GM12878 (cell line): ENCODE results near the gene DPYSL4. TPM values are rescaled to one million over a fixed set of nuclear protein-coding genes. Genes with fewer than 3 reads are reported as not detected.

Source experiments
- ATAC-seq: fragments of 200-7000 bp; cut with Tn5 transposase; 3 replicates; pipeline ENCODE4 v1.9.1; 2020; ENCODE audit warnings: mild to moderate bottlenecking, moderate library complexity
- BruUV-seq: library from RNA; stranded (reverse); fragments of 400-500 nt; replicated peaks from 2 replicates; lab custom pipeline; 2021; lab: Mats Ljungman, UMichigan
- CTCF ChIA-PET: fragments of 300-600 bp; sonication (Branson Sonifier 250); formaldehyde crosslinking; extraction: SDS; loops from one replicate; lab custom pipeline; 2021; ENCODE audit warnings: inconsistent platforms; lab: Yijun Ruan, JAX
- POLR2A ChIA-PET: fragments of 350-600 bp; formaldehyde crosslinking; extraction: SDS; loops from one replicate; lab custom pipeline; 2021; ENCODE audit warnings: inconsistent platforms; lab: Charles Lee
- RAD21 ChIA-PET: fragments of 300-600 bp; sonication (Branson Sonifier 250); formaldehyde crosslinking; loops from one replicate; lab custom pipeline; 2023; ENCODE audit warnings: antibody characterized with exemption; ENCODE audit not compliant: unreplicated experiment; lab: Charles Lee
- SMC1A ChIA-PET: fragments of 300-600 bp; sonication (Branson Sonifier 250); formaldehyde crosslinking; loops from one replicate; lab custom pipeline; 2023; ENCODE audit not compliant: unreplicated experiment, uncharacterized antibody; lab: Charles Lee
- DNase-seq: peaks from one replicate; pipeline ENCODE4 v3.0.0-alpha.2; 2011; ENCODE audit warnings: low read depth, low spot score
- FAIRE-seq: peaks from 3 replicates; lab custom pipeline; 2011; peaks lifted over from hg19 to GRCh38; lab: Jason Lieb, UNC
- H2AFZ ChIP-seq: 2 replicates; pipeline ENCODE4 v1.6.0; 2011; ENCODE audit warnings: low read depth, low read length, control low read depth; ENCODE audit not compliant: control insufficient read depth
- H3K27ac ChIP-seq: 2 replicates; pipeline ENCODE4 v1.5.1; 2011; ENCODE audit warnings: control low read depth; ENCODE audit not compliant: control insufficient read depth, insufficient read depth
- H3K27me3 ChIP-seq, 2 experiments: replicated peaks in 1 of 2; 2 replicates each; pipeline versions ENCODE4 v1.6.0 to v1.6.1; 2011; ENCODE audit warnings: low read length in 1 of 2; ENCODE audit not compliant: control insufficient read depth in 2 of 2, insufficient read depth in 2 of 2
- H3K36me3 ChIP-seq, 2 experiments: 2 replicates each; pipeline ENCODE4 v1.5.1; 2011; ENCODE audit warnings: low read length in 1 of 2; ENCODE audit not compliant: control insufficient read depth in 2 of 2, insufficient read depth in 2 of 2
- H3K4me1 ChIP-seq: 2 replicates; pipeline ENCODE4 v1.6.1; 2011; ENCODE audit warnings: mild to moderate bottlenecking, low read length, moderate library complexity, mixed read lengths; ENCODE audit not compliant: control insufficient read depth, insufficient read depth
- H3K4me2 ChIP-seq: 2 replicates; pipeline ENCODE4 v1.6.0; 2011; ENCODE audit warnings: control low read depth; ENCODE audit not compliant: control insufficient read depth, insufficient read depth
- H3K4me3 ChIP-seq: fragments of 200-600 bp; sonication (generic); 2 replicates; pipeline ENCODE4 v1.5.1; 2016
- H3K79me2 ChIP-seq: 2 replicates; pipeline ENCODE4 v1.6.0; 2011; ENCODE audit warnings: low read length; ENCODE audit not compliant: control insufficient read depth, insufficient read depth
- H3K9ac ChIP-seq: 2 replicates; pipeline ENCODE4 v1.8.0; 2011; ENCODE audit warnings: low read length, control low read depth, mixed read lengths; ENCODE audit not compliant: control insufficient read depth, insufficient read depth
- H3K9me3 ChIP-seq: replicated peaks from 3 replicates; pipeline ENCODE4 v1.5.1; 2011; ENCODE audit warnings: mild to moderate bottlenecking, low read length; ENCODE audit not compliant: control insufficient read depth, insufficient read depth
- H4K20me1 ChIP-seq: 2 replicates; pipeline ENCODE4 v1.6.0; 2011; ENCODE audit not compliant: control insufficient read depth, insufficient read depth
- CBX3 ChIP-seq: fragments of 200-600 bp; sonication (generic); IDR thresholded peaks from 2 replicates; pipeline ENCODE4 v1.6.1; 2016; ENCODE audit warnings: low read depth, borderline replicate concordance
- MYC ChIP-seq: IDR thresholded peaks from 2 replicates; pipeline ENCODE4 v1.6.1; 2011; ENCODE audit warnings: mild to moderate bottlenecking, low read length, moderate library complexity, inconsistent platforms; ENCODE audit not compliant: insufficient read depth, insufficient replicate concordance, insufficient read length, severe bottlenecking
- NR2F1 ChIP-seq: fragments of 450-650 bp; conservative IDR thresholded peaks from 2 replicates; pipeline ENCODE4 v1.6.1; 2017; ENCODE audit warnings: mild to moderate bottlenecking
- PAX5 ChIP-seq: IDR thresholded peaks from 2 replicates; pipeline ENCODE4 v1.6.1; 2011; ENCODE audit warnings: low read depth, low read length, borderline replicate concordance
- RAD21 ChIP-seq: IDR thresholded peaks from 2 replicates; pipeline ENCODE4 v1.6.1; 2011; ENCODE audit warnings: mild to moderate bottlenecking, low read depth, low read length, moderate library complexity; ENCODE audit not compliant: insufficient read depth
- SMARCA5 ChIP-seq: fragments of 450-650 bp; IDR thresholded peaks from 2 replicates; pipeline ENCODE4 v1.6.1; 2017; ENCODE audit warnings: mild to moderate bottlenecking
- WRNIP1 ChIP-seq: IDR thresholded peaks from 2 replicates; pipeline ENCODE4 v1.6.1; 2011; ENCODE audit warnings: low read depth, low read length, improper control_type of control experiment, borderline replicate concordance
- ZBTB4 ChIP-seq: fragments of 450-650 bp; formaldehyde crosslinking; IDR thresholded peaks from 2 replicates; pipeline ENCODE4 v1.4.0; 2022; ENCODE audit warnings: mild to moderate bottlenecking, moderate library complexity
- ZNF24 ChIP-seq: fragments of 450-650 bp; IDR thresholded peaks from 2 replicates; pipeline ENCODE4 v1.6.1; 2017; ENCODE audit warnings: antibody characterized with exemption, mild to moderate bottlenecking
- WGBS: methylation state at CpG from one replicate; pipeline ENCODE4 v1.1.6; 2016; ENCODE audit warnings: low lambda C conversion rate; ENCODE audit not compliant: insufficient replicate concordance, insufficient coverage; ENCODE audit errors: missing lambda C conversion rate; 5-methylcytosine and 5-hydroxymethylcytosine counted together
- in situ Hi-C: fragments of 300-500 bp; cut with MboI; formaldehyde crosslinking; loops from 9 replicates; pipeline ENCODE4 v1.14.3; 2018; ENCODE audit warnings: mixed read lengths
- intact Hi-C: fragments of 100-400 bp; cut with micrococcal nuclease; formaldehyde crosslinking; loops from one replicate; pipeline ENCODE4 v1.14.2; 2022; ENCODE audit not compliant: unreplicated experiment
- polyA plus RNA-seq, 11 experiments: library from polyadenylated mRNA; depleted of rRNA in 4 of 11; unstranded in 6 of 11; stranded (reverse) in 5 of 11; fragments of >200 nt; fragmentation: Nextera tagmentation in 4 of 11; fragmentation: Illumina TruSeq in 1 of 11; extraction: Ambion mirVana in 4 of 11; extraction: Trizol in 1 of 11; gene quantifications; 1 replicate in 1 of 11; 2 replicates in 10 of 11; pipeline versions ENCODE4 v1.2.1 to v1.2.3, GENCODE V29; 2011 to 2016; ENCODE audit warnings: inconsistent platforms in 2 of 11, missing spikeins in 2 of 11, low read depth in 1 of 11
- total RNA-seq, 4 experiments: library from RNA; depleted of rRNA in 3 of 4; stranded (reverse); fragments of >200 nt in 3 of 4; fragmentation: Illumina TruSeq in 1 of 4; extraction: Trizol in 1 of 4; gene quantifications; 2 replicates each; pipeline versions ENCODE4 v1.2.1 to v1.2.3, GENCODE V29; 2013 to 2021

DPYSL4 gene
- total and polyA plus RNA-seq, 10 of the 15 experiments (the other 5 are each of a cell fraction or from before 2014, with no cell fraction given): 0.10 to 0.21 TPM; not detected in 8

DNA sequence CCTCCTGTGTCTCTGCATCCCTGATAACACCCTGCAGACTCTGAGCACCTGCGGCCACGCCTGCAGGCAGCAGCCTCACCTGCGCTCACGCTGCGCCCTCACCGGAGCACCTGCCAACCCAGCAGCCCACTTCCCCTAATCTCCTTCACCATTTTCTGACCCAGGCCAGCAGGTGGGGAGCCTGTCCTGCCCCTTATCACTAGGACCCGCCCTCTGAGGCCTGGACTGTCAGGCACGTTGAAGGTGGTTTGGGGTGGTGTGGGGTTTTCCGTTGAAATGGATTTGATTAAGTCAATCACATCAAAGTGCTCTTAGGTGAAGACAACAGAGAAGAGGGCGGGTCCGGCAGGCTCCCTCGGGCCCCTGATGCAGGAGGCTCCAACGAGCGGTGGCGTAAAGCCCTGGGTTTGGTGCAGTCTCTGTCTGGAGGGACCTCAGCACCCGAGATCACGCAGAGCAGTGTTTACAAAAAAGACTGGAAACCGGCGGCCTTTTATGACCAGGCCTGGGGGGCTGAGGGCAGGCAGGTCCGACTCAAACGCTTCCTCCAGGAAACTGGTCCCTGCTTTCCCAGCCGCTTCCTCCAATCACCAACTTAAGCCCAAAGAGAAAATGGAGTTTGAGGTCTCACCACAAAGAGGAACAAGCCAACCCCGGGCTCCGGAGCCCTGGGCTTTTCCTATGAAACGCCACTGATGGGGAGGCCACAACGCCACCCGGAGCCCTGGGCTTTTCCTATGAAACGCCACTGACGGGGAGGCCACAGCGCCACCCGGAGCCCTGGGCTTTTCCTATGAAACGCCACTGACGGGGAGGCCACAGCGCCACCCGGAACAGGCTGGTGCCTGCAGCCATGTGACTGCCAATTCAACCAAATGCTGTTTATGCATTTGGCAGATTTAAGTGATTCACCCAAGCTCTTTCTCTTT, 45.5 kb downstream of the DPYSL4 start:
- intact Hi-C loops: no loop called here
- H3K9ac ChIP-seq: no peak overlapping the region
- no peak for DNase-seq
- RAD21 ChIA-PET: no interaction called here
- H3K79me2 ChIP-seq: no peaks in the 10 kb centered on the region
- no TSS peak for BruUV-seq
- H2AFZ ChIP-seq: no peak overlapping the region
- H3K4me2 ChIP-seq: peak overlapping the region; percentile 13; the same call in 1 of the 2 replicates
- H4K20me1 ChIP-seq: no peaks in the 10 kb centered on the region
- H3K36me3 ChIP-seq: no peaks in the 10 kb centered on the region
- no peak for TF ChIP-seq NR2F1
- ATAC-seq: no peak
- no peak overlapping the region for H3K4me3 ChIP-seq
- no peak for FAIRE-seq
- no peaks in the 10 kb centered on the region; the same call in 1 of the 2 replicates for H3K4me1 ChIP-seq
- CTCF ChIA-PET: no interaction called here
- H3K9me3 ChIP-seq: no peaks in the 10 kb centered on the region
- SMC1A ChIA-PET: no interaction called here
- POLR2A ChIA-PET: interaction anchor here (0.5 kb wide), 1 partner anchor 292 kb away, joined by 6 read pairs; no protein-coding TSS in a partner anchor
- H3K27ac ChIP-seq: no peak overlapping the region
- in situ Hi-C loops: no loop called here
- WGBS: 19% methylated on average over 35 of the region's 35 CpGs
- no peaks in the 10 kb centered on the region for H3K27me3 ChIP-seq

GRCh38 chr10:132232981-132233380, 46.2 kb downstream of the DPYSL4 start:
- no TSS peak for BruUV-seq
- ChIA-PET RAD21 (no interaction called here), POLR2A (interaction anchor here (0.5 kb wide), 1 partner anchor 293 kb away, joined by 6 read pairs; no protein-coding TSS in a partner anchor), SMC1A (no interaction called here), CTCF (no interaction called here)
- Histone ChIP-seq H3K79me2 (no peaks in the 10 kb centered on the region), H3K9ac (no peak overlapping the region), H3K4me3 (no peak overlapping the region), H4K20me1 (no peaks in the 10 kb centered on the region), H3K4me2 (no peak overlapping the region), H2AFZ (no peak overlapping the region), H3K4me1 (no peaks in the 10 kb centered on the region; the same call in 1 of the 2 replicates), H3K36me3 (no peaks in the 10 kb centered on the region), H3K27ac (no peak overlapping the region), H3K27me3 (no peaks in the 10 kb centered on the region), H3K9me3 (no peaks in the 10 kb centered on the region)
- 35% methylated on average over 9 of the region's 9 CpGs for WGBS
- in situ Hi-C loops (no loop called here), intact Hi-C loops (no loop called here)
- ATAC-seq (no peak), FAIRE-seq (no peak), DNase-seq (no peak)
- TF ChIP-seq SMARCA5 (no peak), CBX3 (no peak), MYC (no peak), PAX5 (no peak), ZNF24 (no peak), WRNIP1 (no peak), ZBTB4 (CRISPR knock-in tag) (no peak), RAD21 (no peak)
